GM11168 (cell line): ENCODE measurements around the gene PALB2.
"Not testable (repeated sequence)": the region's sequence is repeated elsewhere in the genome, so short reads cannot be mapped to it uniquely, and the experiment has no call there.

Source experiments
- in situ Hi-C: fragments of 300-500 bp; cut with MboI; formaldehyde crosslinking; loops from one replicate; pipeline ENCODE4 v1.12.0; 2022; ENCODE audit warnings: low sequenced_read_pairs; ENCODE audit not compliant: unreplicated experiment

Gene PALB2

GRCh38 chr16:23584186-23585076, 56.7 kb downstream of the PALB2 start:
- in situ Hi-C loops = no loop called here

- in situ Hi-C loops = not testable (repeated sequence)
Measured at GRCh38 chr16:23583271-23583670, 57.8 kb downstream of the PALB2 start.

GRCh38 chr16:23581764-23582163, 59.3 kb downstream of the PALB2 start:
- in situ Hi-C loops = no loop called here

GRCh38 chr16:23580391-23580790, 60.7 kb downstream of the PALB2 start:
- in situ Hi-C loops = no loop called here

GRCh38 chr16:23579371-23579770, 61.7 kb downstream of the PALB2 start:
- in situ Hi-C loops = no loop called here

GRCh38 chr16:23578101-23578830, 62.8 kb downstream of the PALB2 start:
- in situ Hi-C loops = no loop called here

- in situ Hi-C loops = no loop called here
Measured at GRCh38 chr16:23577493-23577892, 63.6 kb downstream of the PALB2 start.

- in situ Hi-C loops = no loop called here
Measured at GRCh38 chr16:23575834-23576233, 65.3 kb downstream of the PALB2 start.

GRCh38 chr16:23573817-23574216, 67.3 kb downstream of the PALB2 start:
- in situ Hi-C loops = no loop called here

- in situ Hi-C loops = no loop called here
Measured at GRCh38 chr16:23572394-23572793, 68.7 kb downstream of the PALB2 start.

- in situ Hi-C loops = no loop called here
Measured at GRCh38 chr16:23571895-23572294, 69.2 kb downstream of the PALB2 start.

- in situ Hi-C loops = no loop called here
Measured at GRCh38 chr16:23570992-23571632, 70.0 kb downstream of the PALB2 start.

GRCh38 chr16:23567602-23568001, 73.5 kb downstream of the PALB2 start:
- in situ Hi-C loops = no loop called here

- in situ Hi-C loops = no loop called here
Measured at GRCh38 chr16:23566724-23567123, 74.4 kb downstream of the PALB2 start.

- in situ Hi-C loops = no loop called here
Measured at GRCh38 chr16:23564575-23565363, 76.3 kb downstream of the PALB2 start.

GRCh38 chr16:23563186-23563585, 77.9 kb downstream of the PALB2 start:
- in situ Hi-C loops = no loop called here

- in situ Hi-C loops = no loop called here
Measured at GRCh38 chr16:23562505-23562904, 78.6 kb downstream of the PALB2 start.

- in situ Hi-C loops = no loop called here
Measured at GRCh38 chr16:23561586-23561985, 79.5 kb downstream of the PALB2 start.

- in situ Hi-C loops = no loop called here
Measured at GRCh38 chr16:23557779-23558702, 83.1 kb downstream of the PALB2 start.
